ENCODE measurements around the gene CDC42BPG. TPM values are rescaled to one million over a fixed set of nuclear protein-coding genes. Genes with fewer than 3 reads are reported as not detected.

The CDC42BPG gene
- total and polyA plus RNA-seq, 2 of the 8 experiments (the other 6 are each of a cell fraction or from before 2014, with no cell fraction given): 3.7 to 10.6 TPM

GRCh38 chr11:64854157-64854533 lies 9.7 kb upstream of the CDC42BPG start:
- peak overlapping the region; percentile 85 for H2BK5ac ChIP-seq (ENCODE audit: low read depth, low read length)
- no peaks in the 10 kb centered on the region for H3K23me2 ChIP-seq (ENCODE audit: low read depth, low read length)
- H4K20me1 ChIP-seq (replicated peaks in 1 of 2; ENCODE audit: control insufficient read depth in 1 of 2, insufficient read depth in 2 of 2, low read length in 2 of 2): peaks cover 0 to 5% of the 10 kb centered on the region in 2 experiments
- H3K4me3 ChIP-seq (ENCODE audit: extremely low read depth in 1 of 4, insufficient read depth in 2 of 4, low read depth in 3 of 4, low read length in 4 of 4): no peak overlapping the region
- H3K36me3 ChIP-seq (ENCODE audit: control insufficient read depth in 2 of 4, insufficient read depth in 4 of 4, low read length in 3 of 4): peaks cover 0 to 5% (median 0%) of the 10 kb centered on the region in 4 experiments; a peak in 3 of 8 replicates
- no peaks in the 10 kb centered on the region for H3K79me1 ChIP-seq (ENCODE audit: low read depth, low read length)
- no peak overlapping the region for H3K4ac ChIP-seq (replicated peaks; ENCODE audit: insufficient read length, low read depth, low read length)
- 90% methylated on average over 24 of the region's 25 CpGs; no CpG with 5 or more reads in 1 of the 2 experiments for WGBS, 2 experiments (ENCODE audit: extremely low coverage in 1 of 2, insufficient coverage in 1 of 2, insufficient read length in 1 of 2, insufficient replicate concordance in 2 of 2, low coverage in 1 of 2, low lambda C conversion rate in 2 of 2, missing lambda C conversion rate in 1 of 2)
- H2BK20ac ChIP-seq (ENCODE audit: low read length): no peak overlapping the region
- DNase-seq (ENCODE audit: low read depth in 1 of 2, low spot score in 2 of 2) (no peak), FAIRE-seq (no peak)
- H2BK15ac ChIP-seq (ENCODE audit: low read length): no peak overlapping the region
- CTCF ChIA-PET (ENCODE audit: partially characterized antibody): interaction anchor here (1.1 to 32.3 kb wide), 4 partner anchors 9 to 157 kb away, joined by 3 to 1058 read pairs (median 162); partner anchors contain the start of gene EHD1
- no peak overlapping the region for H2AFZ ChIP-seq (ENCODE audit: low read length)
- no peak overlapping the region for H3K27ac ChIP-seq (ENCODE audit: low read depth, low read length)
- 0 out of 7 replicates have a peak overlapping the region, but pooled peaks of 1 of the 4 experiments have one; percentile 5 for H3K9ac ChIP-seq (replicated peaks in 1 of 4; ENCODE audit: extremely low read depth in 1 of 4, low read depth in 3 of 4, low read length in 3 of 4)
- H3K27me3 ChIP-seq (replicated peaks in 1 of 4; ENCODE audit: control insufficient read depth in 3 of 4, extremely low read depth in 1 of 4, insufficient read depth in 3 of 4, low read length in 3 of 4): no peaks in the 10 kb centered on the region
- POLR2A ChIA-PET (ENCODE audit: partially characterized antibody): interaction anchor here (1.3 to 25.7 kb wide), 2 partner anchors 13 to 30 kb away, joined by 4 to 408 read pairs; partner anchors contain the start of gene EHD1
- H2BK120ac ChIP-seq (replicated peaks; ENCODE audit: low read depth, low read length): no peak overlapping the region
- no peak overlapping the region for H4K8ac ChIP-seq (ENCODE audit: extremely low read depth, insufficient read depth, low read length)
- no peaks in the 10 kb centered on the region for H3K79me2 ChIP-seq (ENCODE audit: control insufficient read depth in 1 of 2, insufficient read depth in 2 of 2, low read length in 2 of 2)
- H2BK12ac ChIP-seq (ENCODE audit: low read depth, low read length): no peak overlapping the region
- H3K4me2 ChIP-seq (ENCODE audit: insufficient read depth in 1 of 2, low read depth in 2 of 2, low read length in 2 of 2): no peak overlapping the region
- H3K56ac ChIP-seq (replicated peaks; ENCODE audit: insufficient read length, low read depth, low read length): no peak overlapping the region
- peaks cover 0 to 12% (median 5%) of the 10 kb centered on the region in 4 experiments; a peak in 5 of 7 replicates for H3K4me1 ChIP-seq (replicated peaks in 1 of 4; ENCODE audit: control insufficient read depth in 3 of 4, insufficient read depth in 4 of 4, low read length in 3 of 4)
- H3K18ac ChIP-seq (ENCODE audit: extremely low read depth, low read length): no peak overlapping the region
- H3K9me3 ChIP-seq (ENCODE audit: insufficient read depth in 2 of 2, low read depth in 1 of 2, low read length in 1 of 2): no peaks in the 10 kb centered on the region
- H3K14ac ChIP-seq (ENCODE audit: insufficient read length): no peak overlapping the region
- no peak overlapping the region for H4K5ac ChIP-seq (ENCODE audit: insufficient read length, low read depth, low read length)
- no peak overlapping the region for H3K23ac ChIP-seq (ENCODE audit: insufficient read length)
- TF ChIP-seq CTBP2 (IDR thresholded peaks at IDR 0.05; ENCODE audit: borderline replicate concordance, insufficient read depth, insufficient read length, low read length) (no peak), RBBP5 (IDR thresholded peaks at IDR 0.05; ENCODE audit: borderline replicate concordance, low read depth, low read length) (no peak), CREB1 (IDR thresholded peaks at IDR 0.05) (no peak)
- TF ChIP-seq, protein P1, sequence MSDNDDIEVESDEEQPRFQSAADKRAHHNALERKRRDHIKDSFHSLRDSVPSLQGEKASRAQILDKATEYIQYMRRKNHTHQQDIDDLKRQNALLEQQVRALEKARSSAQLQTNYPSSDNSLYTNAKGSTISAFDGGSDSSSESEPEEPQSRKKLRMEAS (IDR thresholded peaks at IDR 0.05): no peak
- H2AK5ac ChIP-seq (ENCODE audit: low read depth, low read length): no peak overlapping the region
- H4K91ac ChIP-seq (replicated peaks; ENCODE audit: insufficient read length, low read length): no peak overlapping the region
